ENCODE data around the gene DGKB.

DNA sequence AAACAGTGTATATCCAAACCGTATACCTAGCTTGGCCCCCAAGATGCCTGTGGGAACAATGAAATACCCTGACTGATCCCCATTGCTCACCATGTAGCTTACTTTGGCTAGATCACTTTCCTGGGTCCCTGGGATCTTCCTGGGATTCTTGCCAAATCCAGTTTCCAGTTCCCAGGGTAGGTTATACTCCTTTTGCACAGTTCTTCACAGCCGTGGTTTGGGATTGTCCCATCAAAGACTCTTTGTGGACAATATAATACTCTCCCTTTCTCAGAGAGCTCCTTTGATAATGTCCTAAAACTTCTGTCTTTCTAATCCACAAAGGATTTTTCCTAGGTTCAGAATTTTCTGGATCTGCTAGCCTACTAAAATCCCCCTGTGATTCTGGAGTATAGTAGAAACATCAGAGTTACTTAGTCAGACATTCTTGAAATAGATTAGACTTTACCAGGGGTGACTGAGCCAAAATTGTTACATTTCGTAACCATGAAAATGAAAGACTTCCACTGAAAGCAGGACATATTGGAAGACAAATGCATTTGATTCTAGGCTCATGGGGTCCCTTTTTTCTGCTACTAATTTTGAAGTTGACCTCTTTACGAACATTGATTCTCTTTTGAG lies 524.8 kb downstream of the DGKB start:
- TF ChIP-seq CTCF (IDR thresholded peaks at IDR 0.05) (no peak), POLR2A (IDR thresholded peaks at IDR 0.05) (no peak)

Measured in body of pancreas (tissue), 4 donors.